WTC11 (cell line): ENCODE data around the gene GATAD2A. TPM values are rescaled to one million over a fixed set of nuclear protein-coding genes. Genes with fewer than 3 reads are reported as not detected.

ENCODE experiments used
- ATAC-seq: fragments of 200-7000 bp; cut with Tn5 transposase; 2 replicates; pipeline ENCODE4 v1.10.0; 2021; ENCODE audit warnings: mild to moderate bottlenecking, moderate library complexity
- Bru-seq: library from RNA; stranded (reverse); fragments of 400-500 nt; gene quantifications from one replicate; lab custom pipeline; 2021; lab: Mats Ljungman, UMichigan
- CTCF ChIA-PET: fragments of 300-600 bp; sonication (Branson Sonifier 250); formaldehyde crosslinking; loops from one replicate; lab custom pipeline; 2021; ENCODE audit warnings: antibody characterized with exemption; lab: Charles Lee
- POLR2A ChIA-PET: fragments of 350-600 bp; sonication (Branson Sonifier 250); formaldehyde crosslinking; loops from one replicate; lab custom pipeline; 2021; ENCODE audit warnings: antibody characterized with exemption; lab: Charles Lee
- DNase-seq: peaks from one replicate; pipeline ENCODE4 v3.0.0; 2021; ENCODE audit warnings: low spot score
- H3K27ac Mint-ChIP-seq: 2 replicates; pipeline ENCODE4 v1.8.0; 2021; ENCODE audit warnings: mixed read lengths
- H3K27me3 Mint-ChIP-seq: 2 replicates; pipeline ENCODE4 v1.8.0; 2021; ENCODE audit warnings: low read depth, mild to moderate bottlenecking, moderate library complexity, mixed read lengths
- H3K36me3 Mint-ChIP-seq: 2 replicates; pipeline ENCODE4 v1.8.0; 2021; ENCODE audit warnings: mixed read lengths
- H3K4me1 Mint-ChIP-seq: 2 replicates; pipeline ENCODE4 v1.8.0; 2022; ENCODE audit warnings: mixed read lengths
- H3K4me3 Mint-ChIP-seq: 2 replicates; pipeline ENCODE4 v1.8.0; 2021; ENCODE audit warnings: mild to moderate bottlenecking, moderate library complexity, mixed read lengths
- H3K9me3 Mint-ChIP-seq: 2 replicates; pipeline ENCODE4 v1.8.0; 2021; ENCODE audit warnings: mixed read lengths
- ATF1 ChIP-seq: sonication (generic); formaldehyde crosslinking; IDR thresholded peaks from 2 replicates; pipeline ENCODE4 v1.8.1; 2023; ENCODE audit warnings: mild to moderate bottlenecking, moderate library complexity, missing genetic modification reagents
- CREB1 ChIP-seq: sonication (generic); formaldehyde crosslinking; IDR thresholded peaks from 2 replicates; pipeline ENCODE4 v1.8.0; 2023; ENCODE audit warnings: mild to moderate bottlenecking, missing genetic modification reagents
- CREM ChIP-seq: sonication (generic); formaldehyde crosslinking; IDR thresholded peaks from 2 replicates; pipeline ENCODE4 v1.8.1; 2022; ENCODE audit warnings: mild to moderate bottlenecking, missing genetic modification reagents, moderate library complexity
- ETV6 ChIP-seq: sonication (generic); formaldehyde crosslinking; IDR thresholded peaks from 2 replicates; pipeline ENCODE4 v1.8.1; 2022; ENCODE audit warnings: mild to moderate bottlenecking, missing genetic modification reagents
- GABPB1 ChIP-seq: sonication (generic); formaldehyde crosslinking; IDR thresholded peaks from 2 replicates; pipeline ENCODE4 v1.8.1; 2023; ENCODE audit warnings: mild to moderate bottlenecking, missing genetic modification reagents
- IRF2 ChIP-seq: sonication (generic); formaldehyde crosslinking; IDR thresholded peaks from 2 replicates; pipeline ENCODE4 v1.8.0; 2022; ENCODE audit warnings: low read depth, missing genetic modification reagents, borderline replicate concordance
- MYBL2 ChIP-seq: sonication (generic); formaldehyde crosslinking; IDR thresholded peaks from 2 replicates; pipeline ENCODE4 v1.8.1; 2023; ENCODE audit warnings: mild to moderate bottlenecking, moderate library complexity, missing genetic modification reagents
- PRRX2 ChIP-seq: fragments of 250-450 bp; sonication (Bioruptor Pico); IDR thresholded peaks from 2 replicates; pipeline ENCODE4 v1.8.0; 2021; ENCODE audit warnings: mild to moderate bottlenecking
- RELA ChIP-seq: sonication (generic); formaldehyde crosslinking; IDR thresholded peaks from 2 replicates; pipeline ENCODE4 v1.8.1; 2022; ENCODE audit warnings: missing genetic modification reagents, mild to moderate bottlenecking, borderline replicate concordance
- ZNF121 ChIP-seq: sonication (generic); formaldehyde crosslinking; IDR thresholded peaks from 2 replicates; pipeline ENCODE4 v1.8.0; 2023; ENCODE audit warnings: missing genetic modification reagents
- ZNF263 ChIP-seq: sonication (generic); formaldehyde crosslinking; IDR thresholded peaks from 2 replicates; pipeline ENCODE4 v1.8.1; 2022; ENCODE audit warnings: low read depth, mild to moderate bottlenecking, moderate library complexity, missing genetic modification reagents
- ZNF317 ChIP-seq: sonication (generic); formaldehyde crosslinking; IDR thresholded peaks from 2 replicates; pipeline ENCODE4 v1.8.1; 2023; ENCODE audit warnings: low read depth, mild to moderate bottlenecking, moderate library complexity, missing genetic modification reagents, borderline replicate concordance
- ZNF416 ChIP-seq: fragments of 250-450 bp; sonication (Bioruptor Pico); IDR thresholded peaks from 2 replicates; pipeline ENCODE4 v1.9.0; 2021; ENCODE audit warnings: mild to moderate bottlenecking, inconsistent platforms
- long read RNA-seq, 3 experiments: library from RNA in 1 of 3; library from capped mRNA in 1 of 3; library from polyadenylated mRNA in 1 of 3; unstranded in 2 of 3; stranded (forward) in 1 of 3; transcript quantifications; one replicate each; pipeline ENCODE4 v2.0.0, GENCODE V29; 2021
- total RNA-seq: library from RNA; stranded (reverse); gene quantifications from 3 replicates; pipeline ENCODE4 v1.2.3, GENCODE V29; 2021
- TF ChIP-seq, protein P1 (sequence below): sonication (generic); formaldehyde crosslinking; conservative IDR thresholded peaks from 2 replicates; pipeline ENCODE4 v1.8.1; 2022; ENCODE audit warnings: mild to moderate bottlenecking, missing genetic modification reagents
- TF ChIP-seq, protein P2 (sequence below): sonication (generic); formaldehyde crosslinking; IDR thresholded peaks from 2 replicates; pipeline ENCODE4 v1.8.0; 2022; ENCODE audit warnings: mild to moderate bottlenecking, missing genetic modification reagents
- TF ChIP-seq, protein P3 (sequence below): sonication (generic); formaldehyde crosslinking; IDR thresholded peaks from 2 replicates; pipeline ENCODE4 v1.8.0; 2022; ENCODE audit warnings: mild to moderate bottlenecking, missing genetic modification reagents
- TF ChIP-seq, protein P4 (sequence below): sonication (generic); formaldehyde crosslinking; IDR thresholded peaks from 2 replicates; pipeline ENCODE4 v1.8.0; 2022; ENCODE audit warnings: mild to moderate bottlenecking, missing genetic modification reagents
- TF ChIP-seq, protein P5 (sequence below): sonication (generic); formaldehyde crosslinking; IDR thresholded peaks from 2 replicates; pipeline ENCODE4 v1.8.1; 2023; ENCODE audit warnings: mild to moderate bottlenecking, missing genetic modification reagents, borderline replicate concordance
- TF ChIP-seq, protein P6 (sequence below): sonication (generic); formaldehyde crosslinking; IDR thresholded peaks from 2 replicates; pipeline ENCODE4 v1.8.1; 2022; ENCODE audit warnings: low read depth, missing genetic modification reagents, borderline replicate concordance

Gene GATAD2A, protein sequence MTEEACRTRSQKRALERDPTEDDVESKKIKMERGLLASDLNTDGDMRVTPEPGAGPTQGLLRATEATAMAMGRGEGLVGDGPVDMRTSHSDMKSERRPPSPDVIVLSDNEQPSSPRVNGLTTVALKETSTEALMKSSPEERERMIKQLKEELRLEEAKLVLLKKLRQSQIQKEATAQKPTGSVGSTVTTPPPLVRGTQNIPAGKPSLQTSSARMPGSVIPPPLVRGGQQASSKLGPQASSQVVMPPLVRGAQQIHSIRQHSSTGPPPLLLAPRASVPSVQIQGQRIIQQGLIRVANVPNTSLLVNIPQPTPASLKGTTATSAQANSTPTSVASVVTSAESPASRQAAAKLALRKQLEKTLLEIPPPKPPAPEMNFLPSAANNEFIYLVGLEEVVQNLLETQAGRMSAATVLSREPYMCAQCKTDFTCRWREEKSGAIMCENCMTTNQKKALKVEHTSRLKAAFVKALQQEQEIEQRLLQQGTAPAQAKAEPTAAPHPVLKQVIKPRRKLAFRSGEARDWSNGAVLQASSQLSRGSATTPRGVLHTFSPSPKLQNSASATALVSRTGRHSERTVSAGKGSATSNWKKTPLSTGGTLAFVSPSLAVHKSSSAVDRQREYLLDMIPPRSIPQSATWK
- total RNA-seq (186 to 209 TPM (median 189 TPM) in 3 replicates), Bru-seq, nascent RNA (percentile 77 among the genes with signal in this experiment)
- long read RNA-seq, experiment 1, full-length matches to known transcripts: 2 of 656 reads
- long read RNA-seq, experiment 1, partial matches to known transcripts: 87 of 656 reads
- long read RNA-seq, experiment 1, other reads (novel, unspliced or antisense): 567 of 656 reads
- long read RNA-seq, experiment 2, partial matches to known transcripts: 35 of 63 reads
- long read RNA-seq, experiment 2, other reads (novel, unspliced or antisense): 28 of 63 reads
- long read RNA-seq, experiment 3, partial matches to known transcripts: 0 of 14 reads
- long read RNA-seq, experiment 3, other reads (novel, unspliced or antisense): 14 of 14 reads

DNA sequence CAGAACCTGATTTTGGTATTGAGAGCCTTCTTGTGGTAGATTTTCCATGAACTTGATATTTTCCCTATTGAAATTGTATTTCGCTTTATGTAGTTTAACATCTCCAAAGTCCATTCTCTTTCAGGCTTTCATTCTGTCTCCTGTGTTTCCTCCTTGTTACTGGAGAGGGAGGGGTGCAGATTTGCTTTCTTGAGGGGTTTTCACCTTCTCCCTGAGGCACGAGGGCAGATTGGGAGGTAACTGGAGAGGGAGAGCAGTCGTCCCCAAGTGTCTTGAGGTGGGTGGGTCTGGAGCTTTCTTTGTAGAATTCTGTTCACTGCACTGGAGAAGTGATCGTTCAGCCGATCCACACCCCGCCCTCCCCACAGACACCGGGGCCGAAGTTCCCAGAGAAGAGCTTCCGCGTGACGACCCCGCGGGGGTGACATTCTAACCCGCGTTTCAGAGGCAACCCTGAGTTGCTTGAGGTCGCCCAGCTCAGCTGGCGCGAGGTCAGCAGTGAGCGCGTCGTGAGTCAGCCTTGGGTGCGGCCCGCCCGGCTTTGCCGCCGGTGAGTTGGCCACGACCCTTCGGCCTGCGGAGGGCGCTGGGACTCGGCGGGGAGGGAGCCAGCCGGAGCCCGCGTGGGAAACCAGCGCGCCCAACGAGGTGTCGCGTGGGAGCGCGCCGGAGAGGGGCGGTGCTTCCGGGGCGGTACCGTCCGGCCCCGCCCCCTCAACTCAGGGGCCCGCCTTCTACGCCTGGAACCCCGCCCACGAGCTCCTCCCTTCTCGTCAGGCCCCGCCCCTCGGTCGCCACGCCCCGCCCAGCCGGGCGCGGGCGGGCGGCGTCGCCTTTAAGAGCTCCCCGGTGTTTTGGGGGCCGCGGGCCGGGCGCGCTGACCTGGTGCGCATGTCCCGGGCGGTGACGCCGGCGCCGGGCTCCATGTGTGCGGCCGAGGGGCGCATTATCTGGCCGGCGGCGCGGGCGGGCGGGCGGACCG, at the start of gene GATAD2A:
Gene GATAD2A, plus strand, starts transcription at position 797 of the 982 bp plus-strand sequence. CDS start 59,671 bp downstream, outside the sequence.
- ATAC-seq: peak; percentile 81
- TF ChIP-seq, protein P1, sequence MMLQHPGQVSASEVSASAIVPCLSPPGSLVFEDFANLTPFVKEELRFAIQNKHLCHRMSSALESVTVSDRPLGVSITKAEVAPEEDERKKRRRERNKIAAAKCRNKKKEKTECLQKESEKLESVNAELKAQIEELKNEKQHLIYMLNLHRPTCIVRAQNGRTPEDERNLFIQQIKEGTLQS (CRISPR knock-in tag): no peak
- no peak for TF ChIP-seq ZNF263 (CRISPR knock-in tag)
- peak; percentile 94; the same call in 1 of the 2 replicates for TF ChIP-seq RELA (CRISPR knock-in tag)
- TF ChIP-seq, protein P2, sequence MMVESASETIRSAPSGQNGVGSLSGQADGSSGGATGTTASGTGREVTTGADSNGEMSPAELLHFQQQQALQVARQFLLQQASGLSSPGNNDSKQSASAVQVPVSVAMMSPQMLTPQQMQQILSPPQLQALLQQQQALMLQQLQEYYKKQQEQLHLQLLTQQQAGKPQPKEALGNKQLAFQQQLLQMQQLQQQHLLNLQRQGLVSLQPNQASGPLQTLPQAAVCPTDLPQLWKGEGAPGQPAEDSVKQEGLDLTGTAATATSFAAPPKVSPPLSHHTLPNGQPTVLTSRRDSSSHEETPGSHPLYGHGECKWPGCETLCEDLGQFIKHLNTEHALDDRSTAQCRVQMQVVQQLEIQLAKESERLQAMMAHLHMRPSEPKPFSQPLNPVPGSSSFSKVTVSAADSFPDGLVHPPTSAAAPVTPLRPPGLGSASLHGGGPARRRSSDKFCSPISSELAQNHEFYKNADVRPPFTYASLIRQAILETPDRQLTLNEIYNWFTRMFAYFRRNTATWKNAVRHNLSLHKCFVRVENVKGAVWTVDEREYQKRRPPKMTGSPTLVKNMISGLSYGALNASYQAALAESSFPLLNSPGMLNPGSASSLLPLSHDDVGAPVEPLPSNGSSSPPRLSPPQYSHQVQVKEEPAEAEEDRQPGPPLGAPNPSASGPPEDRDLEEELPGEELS (CRISPR knock-in tag): peak; percentile 71
- TF ChIP-seq, protein P3, sequence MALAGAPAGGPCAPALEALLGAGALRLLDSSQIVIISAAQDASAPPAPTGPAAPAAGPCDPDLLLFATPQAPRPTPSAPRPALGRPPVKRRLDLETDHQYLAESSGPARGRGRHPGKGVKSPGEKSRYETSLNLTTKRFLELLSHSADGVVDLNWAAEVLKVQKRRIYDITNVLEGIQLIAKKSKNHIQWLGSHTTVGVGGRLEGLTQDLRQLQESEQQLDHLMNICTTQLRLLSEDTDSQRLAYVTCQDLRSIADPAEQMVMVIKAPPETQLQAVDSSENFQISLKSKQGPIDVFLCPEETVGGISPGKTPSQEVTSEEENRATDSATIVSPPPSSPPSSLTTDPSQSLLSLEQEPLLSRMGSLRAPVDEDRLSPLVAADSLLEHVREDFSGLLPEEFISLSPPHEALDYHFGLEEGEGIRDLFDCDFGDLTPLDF (CRISPR knock-in tag): peak; percentile 76; the same call in 1 of the 2 replicates
- TF ChIP-seq ZNF416: peak; percentile 71; the same call in 1 of the 2 replicates
- TF ChIP-seq, protein P4, sequence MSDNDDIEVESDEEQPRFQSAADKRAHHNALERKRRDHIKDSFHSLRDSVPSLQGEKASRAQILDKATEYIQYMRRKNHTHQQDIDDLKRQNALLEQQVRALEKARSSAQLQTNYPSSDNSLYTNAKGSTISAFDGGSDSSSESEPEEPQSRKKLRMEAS (CRISPR knock-in tag): peak; percentile 93
- TF ChIP-seq, protein P5, sequence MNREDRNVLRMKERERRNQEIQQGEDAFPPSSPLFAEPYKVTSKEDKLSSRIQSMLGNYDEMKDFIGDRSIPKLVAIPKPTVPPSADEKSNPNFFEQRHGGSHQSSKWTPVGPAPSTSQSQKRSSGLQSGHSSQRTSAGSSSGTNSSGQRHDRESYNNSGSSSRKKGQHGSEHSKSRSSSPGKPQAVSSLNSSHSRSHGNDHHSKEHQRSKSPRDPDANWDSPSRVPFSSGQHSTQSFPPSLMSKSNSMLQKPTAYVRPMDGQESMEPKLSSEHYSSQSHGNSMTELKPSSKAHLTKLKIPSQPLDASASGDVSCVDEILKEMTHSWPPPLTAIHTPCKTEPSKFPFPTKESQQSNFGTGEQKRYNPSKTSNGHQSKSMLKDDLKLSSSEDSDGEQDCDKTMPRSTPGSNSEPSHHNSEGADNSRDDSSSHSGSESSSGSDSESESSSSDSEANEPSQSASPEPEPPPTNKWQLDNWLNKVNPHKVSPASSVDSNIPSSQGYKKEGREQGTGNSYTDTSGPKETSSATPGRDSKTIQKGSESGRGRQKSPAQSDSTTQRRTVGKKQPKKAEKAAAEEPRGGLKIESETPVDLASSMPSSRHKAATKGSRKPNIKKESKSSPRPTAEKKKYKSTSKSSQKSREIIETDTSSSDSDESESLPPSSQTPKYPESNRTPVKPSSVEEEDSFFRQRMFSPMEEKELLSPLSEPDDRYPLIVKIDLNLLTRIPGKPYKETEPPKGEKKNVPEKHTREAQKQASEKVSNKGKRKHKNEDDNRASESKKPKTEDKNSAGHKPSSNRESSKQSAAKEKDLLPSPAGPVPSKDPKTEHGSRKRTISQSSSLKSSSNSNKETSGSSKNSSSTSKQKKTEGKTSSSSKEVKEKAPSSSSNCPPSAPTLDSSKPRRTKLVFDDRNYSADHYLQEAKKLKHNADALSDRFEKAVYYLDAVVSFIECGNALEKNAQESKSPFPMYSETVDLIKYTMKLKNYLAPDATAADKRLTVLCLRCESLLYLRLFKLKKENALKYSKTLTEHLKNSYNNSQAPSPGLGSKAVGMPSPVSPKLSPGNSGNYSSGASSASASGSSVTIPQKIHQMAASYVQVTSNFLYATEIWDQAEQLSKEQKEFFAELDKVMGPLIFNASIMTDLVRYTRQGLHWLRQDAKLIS (CRISPR knock-in tag): 0 out of 2 replicates have a peak, but pooled peaks have one; percentile 72
- peak; percentile 73 for TF ChIP-seq GABPB1
- TF ChIP-seq CREM (CRISPR knock-in tag): 0 out of 2 replicates have a peak, but pooled peaks have one; percentile 48
- peak; percentile 89; the same call in 1 of the 2 replicates for TF ChIP-seq ATF1 (CRISPR knock-in tag)
- no peak for TF ChIP-seq ZNF121 (CRISPR knock-in tag)
- TF ChIP-seq, protein P6, sequence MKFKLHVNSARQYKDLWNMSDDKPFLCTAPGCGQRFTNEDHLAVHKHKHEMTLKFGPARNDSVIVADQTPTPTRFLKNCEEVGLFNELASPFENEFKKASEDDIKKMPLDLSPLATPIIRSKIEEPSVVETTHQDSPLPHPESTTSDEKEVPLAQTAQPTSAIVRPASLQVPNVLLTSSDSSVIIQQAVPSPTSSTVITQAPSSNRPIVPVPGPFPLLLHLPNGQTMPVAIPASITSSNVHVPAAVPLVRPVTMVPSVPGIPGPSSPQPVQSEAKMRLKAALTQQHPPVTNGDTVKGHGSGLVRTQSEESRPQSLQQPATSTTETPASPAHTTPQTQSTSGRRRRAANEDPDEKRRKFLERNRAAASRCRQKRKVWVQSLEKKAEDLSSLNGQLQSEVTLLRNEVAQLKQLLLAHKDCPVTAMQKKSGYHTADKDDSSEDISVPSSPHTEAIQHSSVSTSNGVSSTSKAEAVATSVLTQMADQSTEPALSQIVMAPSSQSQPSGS (CRISPR knock-in tag): no peak
- no peak for TF ChIP-seq PRRX2 (CRISPR knock-in tag)
- TF ChIP-seq IRF2 (CRISPR knock-in tag): 0 out of 2 replicates have a peak, but pooled peaks have one; percentile 56
- TF ChIP-seq CREB1 (CRISPR knock-in tag): peak; percentile 90; the same call in 1 of the 2 replicates
- TF ChIP-seq ETV6: peak; percentile 88
- no peak for TF ChIP-seq ZNF317 (CRISPR knock-in tag)
- TF ChIP-seq MYBL2 (CRISPR knock-in tag): peak; percentile 74

More for the DNA sequence above, at the start of gene GATAD2A:
- Mint-ChIP-seq H3K36me3 (no peaks in the 10 kb centered on the region), H3K27me3 (peaks cover 7% of the 10 kb centered on the region; the same call in 1 of the 2 replicates), H3K27ac (peak within 1 kb of the TSS; percentile 96), H3K9me3 (no peaks in the 10 kb centered on the region), H3K4me3 (peak within 1 kb of the TSS; percentile 96), H3K4me1 (peaks cover 48% of the 10 kb centered on the region)
- CTCF ChIA-PET: interaction anchor here (0.7 to 3.6 kb wide), 17 partner anchors 9 to 180 kb away, joined by 3 to 22 read pairs (median 5); no protein-coding TSS in a partner anchor
- POLR2A ChIA-PET: interaction anchor here (0.6 to 1.5 kb wide), 21 partner anchors 8 to 468 kb away, joined by 3 to 9 read pairs (median 4); no protein-coding TSS in a partner anchor
- DNase-seq: peak; percentile 90
